GM18499 (cell line): Measurements from ENCODE around the gene NALCN.

Experiments
- ATAC-seq: cut with Tn5 transposase; IDR thresholded peaks from one replicate; pipeline ENCODE4 v1.9.1; 2021; ENCODE audit warnings: moderate number of reproducible peaks; ENCODE audit not compliant: insufficient read depth, unreplicated experiment

Gene NALCN

GRCh38 chr13:101059793-101060192, 356.5 kb downstream of the NALCN start:
- no peak for ATAC-seq

- ATAC-seq: no peak
These were observed 357.5 kb downstream of the NALCN start for GRCh38 chr13:101058841-101059240.

GRCh38 chr13:101053301-101054093, 362.8 kb downstream of the NALCN start:
- ATAC-seq: no peak

- ATAC-seq: no peak
These were observed 367.0 kb downstream of the NALCN start for GRCh38 chr13:101049166-101049850.

- ATAC-seq: no peak
These were observed 379.8 kb downstream of the NALCN start for GRCh38 chr13:101036546-101036945.

- ATAC-seq: no peak
These were observed 381.1 kb downstream of the NALCN start for GRCh38 chr13:101035119-101035620.

- no peak for ATAC-seq
These were observed 389.4 kb downstream of the NALCN start for GRCh38 chr13:101026736-101027398.

GRCh38 chr13:101026328-101026727, 390.0 kb downstream of the NALCN start:
- no peak for ATAC-seq

- ATAC-seq: no peak
These were observed 390.4 kb downstream of the NALCN start for GRCh38 chr13:101025925-101026324.

- no peak for ATAC-seq
These were observed 390.8 kb downstream of the NALCN start for GRCh38 chr13:101025519-101025918.

GRCh38 chr13:101019126-101019525, 397.2 kb downstream of the NALCN start:
- no peak for ATAC-seq

GRCh38 chr13:101018720-101019119, 397.6 kb downstream of the NALCN start:
- no peak for ATAC-seq

GRCh38 chr13:101017123-101017872, 399.0 kb downstream of the NALCN start:
- no peak for ATAC-seq

- ATAC-seq: no peak
These were observed 399.8 kb downstream of the NALCN start for GRCh38 chr13:101016475-101016874.

GRCh38 chr13:101013245-101013644, 403.1 kb downstream of the NALCN start:
- ATAC-seq: no peak

- ATAC-seq: no peak
These were observed 406.2 kb downstream of the NALCN start for GRCh38 chr13:101010100-101010499.

- ATAC-seq: no peak
These were observed 409.1 kb downstream of the NALCN start for GRCh38 chr13:101007245-101007644.
